ENCODE data around the gene CCDC51.
"Not testable (repeated sequence)": the region's sequence is repeated elsewhere in the genome, so short reads cannot be mapped to it uniquely, and the experiment has no call there.

CCDC51 gene, protein sequence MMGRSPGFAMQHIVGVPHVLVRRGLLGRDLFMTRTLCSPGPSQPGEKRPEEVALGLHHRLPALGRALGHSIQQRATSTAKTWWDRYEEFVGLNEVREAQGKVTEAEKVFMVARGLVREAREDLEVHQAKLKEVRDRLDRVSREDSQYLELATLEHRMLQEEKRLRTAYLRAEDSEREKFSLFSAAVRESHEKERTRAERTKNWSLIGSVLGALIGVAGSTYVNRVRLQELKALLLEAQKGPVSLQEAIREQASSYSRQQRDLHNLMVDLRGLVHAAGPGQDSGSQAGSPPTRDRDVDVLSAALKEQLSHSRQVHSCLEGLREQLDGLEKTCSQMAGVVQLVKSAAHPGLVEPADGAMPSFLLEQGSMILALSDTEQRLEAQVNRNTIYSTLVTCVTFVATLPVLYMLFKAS

DNA sequence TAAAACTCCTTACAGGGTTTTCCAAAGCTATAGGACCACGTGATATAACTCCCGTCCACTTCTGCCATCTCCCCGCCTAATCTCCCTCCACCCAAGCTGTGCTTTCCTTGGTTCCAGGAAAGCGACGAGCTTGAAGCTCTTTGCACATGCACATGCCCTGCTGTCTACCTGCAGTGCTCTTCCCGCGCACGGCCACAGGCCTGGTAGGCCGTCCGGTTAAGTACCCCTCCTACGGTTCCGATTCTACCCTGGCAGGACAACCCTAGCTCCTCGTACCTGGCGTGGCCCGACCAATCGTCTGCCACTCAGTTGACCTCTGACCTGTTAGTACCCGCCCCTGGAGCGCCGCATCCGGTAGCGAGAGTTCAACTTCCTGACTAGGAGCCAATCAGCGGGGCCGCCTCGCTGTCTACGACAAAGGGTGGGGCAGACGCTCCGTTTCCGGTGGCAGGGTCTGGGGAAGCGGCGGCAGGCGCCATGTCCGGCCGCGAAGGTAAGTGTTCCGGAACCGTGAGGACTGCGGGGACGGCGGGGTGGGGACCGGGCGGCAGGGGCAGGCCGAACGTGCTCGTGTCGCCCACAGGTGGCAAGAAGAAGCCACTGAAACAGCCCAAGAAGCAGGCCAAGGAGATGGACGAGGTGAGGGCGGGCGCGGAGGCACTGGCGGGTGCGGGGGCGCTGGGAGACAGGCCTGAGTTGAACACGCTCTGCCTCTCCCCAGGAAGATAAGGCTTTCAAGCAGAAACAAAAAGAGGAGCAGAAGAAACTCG lies at the start of gene CCDC51, which contains the start of gene TMA7:
Gene CCDC51 (minus strand): TSS at position 300 of the 770 bp plus-strand sequence. CDS start 4,991 bp downstream, outside the sequence.
Gene TMA7 (plus strand): TSS at position 438 of the 770 bp plus-strand sequence. CDS start 40 bp downstream, at position 478.
- DNase-seq (ENCODE audit: low spot score): peak; percentile 99

DNA sequence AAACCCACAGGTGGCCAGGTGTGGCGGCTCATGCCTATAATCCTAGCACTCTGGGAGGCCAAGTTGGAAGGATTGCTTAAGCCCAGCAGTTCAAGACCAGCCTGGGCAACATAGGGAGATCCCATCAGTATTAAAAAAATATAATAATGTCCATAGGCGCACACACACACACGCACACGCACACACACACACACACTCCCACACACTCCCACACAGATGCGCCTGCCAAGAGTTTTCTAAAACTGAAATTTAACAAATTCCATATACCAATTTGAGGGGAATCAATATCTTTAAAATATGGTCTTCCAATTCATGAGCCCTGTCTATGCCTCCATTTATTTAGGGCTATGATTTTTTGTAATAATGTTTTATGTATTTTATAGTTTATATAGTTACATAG lies 47.0 kb upstream of the CCDC51 start:
- DNase-seq (ENCODE audit: low spot score): no peak

DNA sequence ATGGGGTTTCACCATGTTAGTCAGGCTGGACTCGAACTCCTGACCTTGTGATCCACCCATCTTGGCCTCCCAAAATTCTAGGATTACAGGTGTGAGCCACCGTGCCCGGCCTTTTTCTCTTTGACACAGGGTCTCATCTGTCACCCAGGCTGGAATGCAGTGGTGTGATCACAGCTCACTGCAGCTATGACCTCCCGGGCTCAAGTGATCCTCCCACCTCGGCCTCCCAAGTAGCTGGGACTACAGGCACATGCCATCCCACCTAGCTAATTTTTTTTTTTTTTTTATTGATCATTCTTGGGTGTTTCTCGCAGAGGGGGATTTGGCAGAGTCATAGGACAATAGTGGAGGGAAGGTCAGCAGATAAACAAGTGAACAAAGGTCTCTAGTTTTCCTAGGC lies 42.9 kb upstream of the CCDC51 start:
- DNase-seq (ENCODE audit: low spot score): not testable (repeated sequence)

DNA sequence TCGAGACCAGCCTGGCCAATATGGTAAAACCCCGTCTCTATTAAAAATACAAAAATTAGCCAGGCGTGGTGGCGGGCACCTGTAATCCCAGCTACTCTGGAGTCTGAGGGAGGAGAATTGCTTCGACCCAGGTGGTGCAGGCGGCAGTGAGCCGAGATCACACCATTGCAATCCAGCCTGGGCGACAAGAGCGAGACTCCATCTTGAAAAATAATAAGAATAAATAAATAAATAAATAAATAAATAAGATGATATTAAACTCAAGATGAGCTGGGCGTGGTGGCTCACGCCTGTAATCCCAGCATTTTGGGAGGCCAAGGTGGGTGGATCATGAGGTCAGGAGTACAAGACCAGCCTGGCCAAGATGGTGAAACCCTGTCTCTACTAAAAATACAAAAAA lies 41.0 kb upstream of the CCDC51 start:
- not testable (repeated sequence) for DNase-seq (ENCODE audit: low spot score)

DNA sequence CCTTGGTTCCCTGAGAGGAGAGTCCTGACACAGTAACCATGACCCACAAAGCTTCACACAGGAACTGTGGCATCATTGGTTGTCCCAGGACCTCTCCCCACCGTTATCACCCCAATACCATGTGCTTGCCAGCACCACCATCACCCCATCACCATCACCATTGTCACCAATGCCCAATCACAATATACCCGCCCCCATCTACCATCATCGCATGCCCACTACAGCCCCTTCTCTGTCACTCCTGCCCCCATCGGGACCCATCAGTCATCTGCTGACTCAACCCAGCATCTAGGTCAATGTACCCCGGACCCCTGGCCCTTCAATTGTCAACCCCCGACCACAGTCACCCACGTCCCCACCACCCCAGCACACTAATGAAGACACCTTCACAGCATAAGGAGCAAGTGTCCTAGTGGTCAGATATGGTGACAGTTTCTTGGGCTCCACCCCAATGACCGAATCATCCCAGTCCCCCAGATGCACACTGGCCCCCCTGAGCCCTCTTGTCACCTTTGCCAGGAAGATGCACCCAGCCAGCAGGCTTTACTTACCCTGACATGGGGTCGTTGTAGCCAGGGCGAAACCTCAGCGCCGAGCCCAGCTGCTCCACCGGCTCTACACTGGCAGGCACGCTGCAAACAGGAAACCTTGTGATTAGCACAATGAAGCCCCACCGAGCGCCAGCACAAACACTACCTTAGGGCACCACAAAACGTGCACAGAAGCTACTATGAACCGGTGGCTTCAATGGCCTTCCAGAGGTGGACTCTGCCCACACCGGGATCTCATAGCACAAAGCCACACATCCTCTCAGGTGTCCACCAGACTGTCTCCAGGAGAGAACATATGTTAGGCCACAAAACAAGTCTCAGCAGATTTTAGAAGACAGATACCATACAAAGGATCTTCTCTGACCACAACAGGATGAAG lies 39.0 kb upstream of the CCDC51 start:
- no peak for DNase-seq (ENCODE audit: low spot score)

DNA sequence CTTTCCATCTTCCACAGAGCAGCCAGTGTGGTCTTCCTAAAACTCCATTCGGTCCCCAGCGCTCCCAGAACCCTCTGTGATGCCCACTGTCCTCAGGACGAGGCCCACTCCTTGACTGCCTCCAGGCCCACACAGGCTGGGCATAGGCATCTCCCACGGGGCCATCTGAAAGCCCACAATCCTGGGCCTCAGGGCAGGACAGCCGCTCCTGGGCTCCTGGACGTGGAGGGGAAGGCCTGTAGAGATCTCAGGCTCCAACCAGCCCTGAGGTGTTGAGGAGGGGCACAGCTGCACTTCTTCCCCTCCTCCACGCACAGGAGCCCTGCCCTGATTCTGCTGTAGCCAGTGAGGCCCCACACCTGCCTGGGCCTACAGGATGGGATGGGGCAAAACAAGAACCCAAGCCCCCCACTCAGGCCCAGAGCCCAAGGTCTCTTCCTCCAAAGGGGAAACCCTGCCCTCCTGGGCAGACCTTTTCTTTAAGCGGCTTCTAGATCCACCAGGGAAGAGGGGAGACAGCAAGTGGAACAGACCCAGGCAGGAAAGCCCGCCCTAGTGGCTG lies 38.1 kb upstream of the CCDC51 start:
- no peak for DNase-seq (ENCODE audit: low spot score)

DNA sequence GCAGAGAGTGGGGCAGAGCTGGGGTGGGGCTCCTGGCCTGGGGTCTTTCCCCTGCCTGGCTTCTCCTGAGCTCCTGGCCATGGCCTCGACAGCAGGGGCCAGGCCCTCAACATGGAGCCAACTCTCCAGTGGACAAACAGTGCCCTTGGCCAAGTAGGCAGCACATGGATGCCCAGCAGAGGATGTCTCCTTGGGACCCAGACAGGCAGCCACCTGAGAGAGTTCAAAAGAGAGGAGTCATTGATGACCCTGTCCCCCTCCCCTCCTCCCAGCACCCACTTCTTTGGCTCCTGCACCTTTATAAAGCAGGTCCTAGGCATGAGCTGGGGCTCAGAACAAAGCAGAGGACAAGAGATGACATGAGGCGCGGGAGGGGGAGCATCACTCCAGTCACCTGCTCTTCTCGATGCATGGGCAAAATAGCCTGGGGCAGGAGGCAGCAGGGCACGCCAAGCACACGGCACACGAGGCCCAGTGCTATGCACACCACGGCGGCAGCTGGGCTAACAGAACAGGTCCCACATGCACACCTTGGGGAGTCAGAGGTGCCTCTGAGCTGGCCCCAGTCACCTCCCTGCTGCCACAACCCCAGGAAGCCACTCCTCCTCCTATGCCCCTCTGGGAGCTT lies 36.6 kb upstream of the CCDC51 start:
- DNase-seq (ENCODE audit: low spot score): no peak

DNA sequence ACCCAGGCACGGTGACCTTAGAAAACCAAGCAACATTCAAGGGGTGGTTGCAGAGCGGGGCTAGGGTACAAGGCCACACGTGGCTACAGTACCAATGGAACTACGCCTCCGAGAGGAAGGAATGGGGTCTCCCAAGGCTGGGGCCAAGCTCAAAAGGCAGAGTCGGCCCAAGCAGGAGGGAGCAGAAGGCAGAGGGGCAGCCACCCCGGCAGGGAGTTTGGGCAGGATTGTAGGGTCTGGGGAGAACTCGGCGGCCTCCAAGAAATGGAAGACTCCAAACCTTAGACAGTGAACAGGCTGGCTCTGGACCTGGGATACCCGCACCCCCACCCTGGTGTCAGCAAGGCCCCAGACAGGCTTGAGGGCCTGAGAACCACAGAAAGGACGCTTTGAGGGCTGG lies 35.3 kb upstream of the CCDC51 start:
- DNase-seq (ENCODE audit: low spot score): no peak

DNA sequence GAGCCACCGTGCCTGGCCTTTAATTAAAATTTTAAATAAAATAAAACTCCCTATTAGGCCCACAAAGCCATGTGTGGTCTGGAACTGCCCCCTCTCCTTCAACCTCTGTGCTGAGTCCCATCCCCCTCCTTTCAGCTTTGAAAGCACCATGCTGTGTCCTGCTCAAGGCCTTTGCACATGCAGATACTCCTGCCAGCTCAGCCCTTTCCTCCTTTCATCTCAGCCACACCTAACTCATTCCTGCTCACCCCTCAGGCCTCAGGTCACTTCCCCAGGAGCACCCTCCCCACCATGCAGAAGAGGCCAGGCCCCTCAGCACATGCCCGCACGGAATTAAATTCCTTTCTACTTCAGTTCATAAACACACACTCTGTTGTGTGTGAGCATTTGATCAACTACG lies 34.7 kb upstream of the CCDC51 start:
- DNase-seq (ENCODE audit: low spot score): no peak

DNA sequence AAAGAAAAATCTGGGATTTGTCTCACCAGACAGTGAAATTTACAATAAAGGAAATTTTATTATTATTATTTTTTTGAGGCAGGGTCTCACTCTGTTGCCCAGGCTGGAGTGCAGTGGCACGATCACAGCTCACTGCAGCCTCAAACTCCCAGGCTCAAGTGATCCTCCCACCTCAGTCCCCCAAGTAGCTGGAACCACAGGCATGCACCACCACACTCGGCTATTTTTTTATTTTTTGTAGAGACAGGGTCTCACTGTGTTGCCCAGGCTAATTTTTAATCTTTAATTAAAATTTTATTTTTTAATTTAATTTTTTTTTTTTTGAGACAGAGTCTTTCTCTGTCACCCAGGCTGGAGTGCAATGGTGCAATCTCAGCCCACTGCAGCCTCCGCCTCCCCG lies 34.1 kb upstream of the CCDC51 start:
- DNase-seq (ENCODE audit: low spot score): not testable (repeated sequence)

DNA sequence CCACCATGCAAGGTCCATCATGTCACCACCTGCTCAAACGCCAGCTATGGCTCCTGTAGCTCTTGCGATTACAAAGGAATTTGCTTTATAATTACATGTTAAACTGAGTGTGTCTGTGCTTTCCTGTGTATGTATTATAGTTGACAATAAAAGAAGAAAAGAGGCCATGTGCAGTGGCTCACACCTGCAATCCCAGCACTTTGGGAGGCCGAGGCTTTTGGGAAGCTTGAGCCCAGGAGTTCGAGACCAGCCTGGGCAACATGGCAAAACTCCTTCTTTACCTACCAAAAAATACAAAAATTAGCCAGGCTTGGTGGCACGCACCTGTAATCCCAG lies 33.7 kb upstream of the CCDC51 start:
- no peak for DNase-seq (ENCODE audit: low spot score)

DNA sequence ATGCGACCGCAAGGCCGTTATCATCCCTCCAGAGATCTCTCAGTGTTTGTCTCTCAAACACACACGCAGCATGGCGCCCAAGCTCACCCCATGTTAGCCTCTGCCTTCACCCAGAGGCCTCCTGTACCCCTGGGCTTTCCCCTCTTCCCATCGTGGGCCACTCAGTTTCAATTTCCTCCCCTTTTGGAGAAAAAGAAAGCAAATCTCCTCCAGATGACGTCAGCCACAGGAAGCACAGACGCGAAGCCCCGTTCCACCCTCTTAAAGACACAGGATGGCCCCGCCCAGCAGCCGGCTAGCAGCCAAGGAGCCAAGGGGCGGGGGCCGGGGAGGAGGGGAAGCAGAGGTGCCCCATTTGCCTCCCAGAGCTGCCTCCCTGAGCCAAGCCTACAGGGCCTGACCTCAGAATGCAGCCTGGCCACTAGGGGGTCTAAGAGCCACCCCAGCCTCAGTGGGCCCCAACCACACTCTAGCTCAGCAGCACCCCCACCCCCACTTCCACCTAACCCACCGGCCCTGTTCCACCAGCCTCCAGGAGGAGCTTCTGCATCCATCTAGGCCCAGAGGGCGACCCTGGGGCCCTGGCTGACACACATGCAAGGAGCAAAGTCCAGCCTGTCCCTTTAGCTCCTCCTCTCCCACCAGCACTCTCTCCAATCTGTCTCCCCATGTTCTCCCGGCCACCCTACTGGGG lies 33.2 kb upstream of the CCDC51 start:
- DNase-seq (ENCODE audit: low spot score): peak; percentile 92

DNA sequence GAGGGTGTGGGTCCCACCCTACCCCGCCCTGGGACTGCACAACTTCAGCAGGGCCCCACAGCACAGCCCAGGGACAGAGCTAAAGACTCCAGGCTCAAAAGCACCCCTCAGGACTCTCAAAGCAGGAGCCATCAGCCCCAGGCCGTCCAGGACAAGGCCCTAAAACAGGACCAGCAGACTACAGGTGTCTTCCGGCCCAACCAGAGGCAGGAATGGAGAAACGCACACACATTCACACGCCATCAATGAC lies 32.7 kb upstream of the CCDC51 start:
- DNase-seq (ENCODE audit: low spot score): no peak

DNA sequence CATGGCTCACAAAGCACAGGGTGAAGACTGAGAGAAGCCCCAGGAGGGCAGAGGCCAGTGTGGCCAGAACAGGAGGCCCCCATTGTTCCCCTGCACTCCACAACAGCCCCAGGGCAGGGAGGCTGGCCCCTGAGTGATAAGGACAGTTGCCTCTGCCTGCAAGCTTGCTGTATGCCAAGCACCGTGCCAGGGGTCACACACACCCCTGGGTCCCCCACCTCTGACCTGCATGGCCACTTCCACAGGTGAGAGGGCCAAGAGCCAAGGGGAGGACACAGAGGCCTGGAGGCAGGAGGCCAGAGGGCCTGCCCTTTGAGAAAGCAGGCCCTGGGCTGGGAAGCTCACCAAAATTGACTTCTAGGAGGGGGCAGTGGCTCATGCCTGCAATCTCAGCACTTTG lies 30.4 kb upstream of the CCDC51 start:
- no peak for DNase-seq (ENCODE audit: low spot score)

DNA sequence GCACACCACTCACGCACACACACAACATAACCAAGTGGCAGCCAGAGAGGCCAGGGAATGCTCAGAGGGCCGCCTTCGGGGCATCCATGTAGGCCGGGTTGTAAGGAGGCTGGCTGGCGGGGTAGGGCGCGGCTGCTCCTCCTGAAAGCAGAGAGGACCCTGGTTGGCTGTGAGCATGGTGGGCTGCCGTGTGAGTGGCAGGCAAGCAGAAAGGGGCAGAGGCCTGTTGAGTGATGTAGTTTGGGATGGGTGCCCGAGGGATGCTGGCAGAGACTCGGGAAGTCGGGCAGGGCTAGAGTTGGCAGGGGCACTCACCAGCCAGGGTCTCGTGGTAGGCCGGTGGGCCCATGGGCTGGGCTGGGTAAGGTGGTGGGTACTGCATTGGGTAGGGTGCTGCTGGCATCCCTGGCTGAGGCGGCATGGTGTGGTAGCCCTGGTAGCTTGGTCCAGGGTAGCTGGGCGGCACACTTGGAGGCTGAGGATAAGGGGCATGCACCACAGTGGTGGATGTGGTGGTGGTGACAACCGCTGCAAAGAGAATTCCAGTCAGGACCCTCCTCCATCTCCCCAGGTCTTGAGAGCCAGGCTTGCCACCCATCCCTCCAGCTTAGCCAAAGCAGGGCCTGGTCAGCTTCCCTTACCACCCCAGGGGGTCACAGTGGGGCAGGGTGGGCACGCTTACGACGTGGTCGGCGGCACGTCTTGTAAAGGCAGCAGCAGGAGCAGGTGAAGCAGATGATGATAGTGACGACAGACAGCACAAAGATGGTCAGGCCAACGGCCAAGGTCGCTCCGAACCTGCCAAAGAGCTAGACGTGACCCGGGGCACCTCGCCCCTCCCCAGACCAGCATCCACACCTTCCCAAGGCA lies 29.4 kb upstream of the CCDC51 start:
- DNase-seq (ENCODE audit: low spot score): no peak

DNA sequence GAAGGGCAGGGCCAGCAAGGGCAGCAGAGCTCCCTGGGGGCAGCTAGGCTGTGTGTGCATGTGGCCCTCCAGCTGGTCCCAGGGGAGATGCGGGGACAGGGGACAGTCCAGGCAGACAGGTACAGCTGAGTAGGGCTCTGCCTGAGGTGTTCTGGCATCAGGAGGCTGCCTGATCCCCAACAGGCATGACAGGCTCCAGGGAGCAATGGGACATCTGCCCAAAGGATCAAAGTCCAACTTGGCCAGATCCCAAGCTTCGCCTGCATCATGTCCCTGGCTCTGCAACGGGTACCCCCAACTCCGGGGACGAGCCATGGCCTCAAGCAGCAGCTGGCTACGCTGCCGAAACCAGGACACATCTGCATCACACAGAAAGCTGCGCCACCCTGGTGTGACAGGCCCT lies 28.4 kb upstream of the CCDC51 start:
- no peak for DNase-seq (ENCODE audit: low spot score)

DNA sequence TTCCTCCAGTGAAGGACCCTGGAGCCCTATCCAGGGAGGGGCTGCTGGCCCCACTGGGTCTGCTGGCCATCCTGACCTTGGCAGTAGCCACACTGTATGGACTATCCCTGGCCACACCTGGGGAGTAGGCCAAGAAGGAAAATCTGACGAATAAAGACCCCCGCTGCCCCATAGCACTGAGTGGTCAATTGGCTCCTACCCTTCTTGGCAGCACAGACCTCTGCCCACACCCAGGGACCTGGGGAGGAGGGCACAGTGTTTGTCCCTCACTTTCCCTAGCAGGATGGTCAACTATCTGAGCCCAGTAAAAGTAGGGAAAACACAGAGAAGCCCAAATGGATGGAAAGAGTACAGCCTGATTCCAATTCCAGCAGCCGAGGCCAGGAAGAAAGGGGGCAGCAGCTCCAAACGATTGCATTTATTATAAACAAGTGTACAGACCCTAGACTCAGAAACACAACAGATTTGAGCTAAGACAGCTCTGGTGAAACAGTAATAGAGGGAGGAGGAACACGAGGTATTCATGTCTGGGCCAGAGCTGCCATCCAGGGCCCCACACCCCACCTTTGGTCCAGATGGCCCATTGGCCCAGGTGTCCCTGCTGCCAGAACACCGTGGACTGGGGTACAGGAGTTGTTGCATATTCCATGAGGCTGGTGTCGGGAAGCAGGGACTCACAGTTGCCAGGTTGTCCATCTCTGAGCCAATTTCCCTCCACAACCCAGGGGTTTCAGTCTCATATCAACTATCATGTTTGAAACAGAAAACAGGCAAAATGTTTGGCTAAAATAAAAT lies 27.8 kb upstream of the CCDC51 start:
- DNase-seq (ENCODE audit: low spot score): no peak

DNA sequence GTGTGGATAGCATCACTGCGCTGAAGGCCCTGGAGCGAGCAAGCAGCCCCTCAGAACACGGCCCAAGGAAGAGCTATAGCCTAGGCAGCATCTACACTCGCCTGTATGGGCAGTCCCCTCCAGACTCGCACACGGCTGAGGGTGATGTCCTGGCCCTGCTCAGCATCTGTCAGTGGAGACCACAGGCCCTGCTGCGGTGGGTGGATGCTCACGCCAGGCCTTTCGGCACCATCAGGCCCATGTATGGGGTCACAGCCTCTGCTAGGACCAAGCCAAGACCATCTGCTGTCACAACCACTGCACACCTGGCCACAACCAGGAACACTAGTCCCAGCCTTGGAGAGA lies 27.2 kb upstream of the CCDC51 start:
- DNase-seq (ENCODE audit: low spot score): no peak

DNA sequence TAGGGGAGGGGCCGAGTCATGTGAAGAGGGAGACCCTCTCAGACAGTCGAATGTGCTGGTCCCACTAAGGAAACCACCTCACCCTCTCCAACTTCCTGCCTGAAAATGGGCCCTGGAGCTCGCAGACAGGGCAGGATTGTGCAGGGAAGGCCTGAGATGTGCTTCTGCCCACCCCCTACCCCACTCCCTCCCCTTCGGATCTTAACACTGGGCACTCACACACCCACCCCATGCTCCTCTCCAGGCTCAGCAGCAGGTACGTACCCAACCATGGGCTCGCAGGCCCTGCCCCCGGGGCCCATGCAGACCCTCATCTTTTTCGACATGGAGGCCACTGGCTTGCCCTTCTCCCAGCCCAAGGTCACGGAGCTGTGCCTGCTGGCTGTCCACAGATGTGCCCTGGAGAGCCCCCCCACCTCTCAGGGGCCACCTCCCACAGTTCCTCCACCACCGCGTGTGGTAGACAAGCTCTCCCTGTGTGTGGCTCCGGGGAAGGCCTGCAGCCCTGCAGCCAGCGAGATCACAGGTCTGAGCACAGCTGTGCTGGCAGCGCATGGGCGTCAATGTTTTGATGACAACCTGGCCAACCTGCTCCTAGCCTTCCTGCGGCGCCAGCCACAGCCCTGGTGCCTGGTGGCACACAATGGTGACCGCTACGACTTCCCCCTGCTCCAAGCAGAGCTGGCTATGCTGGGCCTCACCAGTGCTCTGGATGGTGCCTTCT lies 26.6 kb upstream of the CCDC51 start:
- no peak for DNase-seq (ENCODE audit: low spot score)

Measured in COLO829 (cell line).